Stimulated activated CD4-positive, alpha-beta T cell treated with anti-CD3 and anti-CD28 coated beads, Interleukin-12 subunit alpha, Interleukin-12 subunit beta, amount 100 ng/mL, for 24 hours (primary cell): ENCODE data around the gene EVL.
"Not testable (repeated sequence)": the region's sequence is repeated elsewhere in the genome, so short reads cannot be mapped to it uniquely, and the experiment has no call there.

ENCODE experiments used
- DNase-seq, 2 experiments: peaks; one replicate each; pipeline ENCODE4 v3.0.0-alpha.2; 2020; ENCODE audit warnings: low read depth in 2 of 2

EVL gene

GRCh38 chr14:100165831-100166440 lies 100.7 kb downstream of the EVL start:
- DNase-seq = no peak

DNA sequence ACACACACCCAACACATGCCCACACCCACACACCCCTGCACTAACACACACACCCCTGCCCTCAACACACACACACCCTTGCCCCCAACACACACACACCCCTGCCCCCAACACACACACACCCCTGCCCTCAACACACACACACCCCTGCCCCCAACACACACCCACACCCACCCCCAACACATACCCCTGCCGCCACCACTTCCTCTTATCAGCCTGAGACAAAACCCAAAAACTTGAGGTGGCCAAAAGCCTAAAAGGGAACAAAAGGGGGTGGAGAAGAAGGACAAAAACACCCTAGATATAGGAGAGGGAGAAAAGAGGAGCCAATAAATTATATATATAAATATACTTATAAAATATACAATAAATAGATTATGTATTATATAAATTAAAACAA lies 103.3 kb downstream of the EVL start:
- DNase-seq = no peak

DNA sequence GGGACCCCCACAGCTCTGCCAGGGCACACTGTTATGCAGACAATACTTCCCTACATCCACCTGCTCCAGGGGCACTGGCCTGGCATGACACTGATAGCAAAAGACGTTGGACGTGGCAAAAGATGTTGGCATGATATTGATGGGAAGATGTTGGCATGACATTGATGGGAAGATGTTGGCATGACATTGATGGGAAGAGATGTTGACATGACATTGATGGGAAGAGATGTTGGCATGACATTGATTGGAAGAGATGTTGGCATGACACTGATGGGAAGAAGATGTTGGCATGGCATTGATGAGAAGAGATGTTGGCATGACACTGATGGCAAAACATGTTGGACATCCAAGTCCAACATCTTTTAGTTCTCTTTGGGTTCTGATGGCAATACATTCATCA lies 105.7 kb downstream of the EVL start:
- no peak for DNase-seq

DNA sequence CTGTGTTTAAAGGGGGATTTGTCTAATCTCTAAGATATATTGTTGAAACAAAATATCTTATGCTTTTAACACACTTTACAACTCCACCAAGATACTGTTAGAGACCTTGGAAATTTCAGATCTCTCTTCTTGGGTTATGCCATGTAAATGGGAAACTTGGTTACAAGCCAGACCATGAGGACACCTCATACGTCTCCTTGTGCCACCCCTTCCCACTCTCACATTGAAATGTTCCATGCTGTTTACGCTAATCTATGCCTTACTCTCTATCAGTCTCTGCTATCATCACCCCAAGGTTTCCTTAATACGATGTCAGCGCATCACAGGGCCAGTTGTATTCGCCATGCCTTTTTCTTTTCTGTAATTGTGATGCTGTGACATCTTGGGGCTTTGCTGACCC lies 107.6 kb downstream of the EVL start:
- no peak for DNase-seq

GRCh38 chr14:100173353-100173752 lies 108.1 kb downstream of the EVL start:
- no peak for DNase-seq

DNA sequence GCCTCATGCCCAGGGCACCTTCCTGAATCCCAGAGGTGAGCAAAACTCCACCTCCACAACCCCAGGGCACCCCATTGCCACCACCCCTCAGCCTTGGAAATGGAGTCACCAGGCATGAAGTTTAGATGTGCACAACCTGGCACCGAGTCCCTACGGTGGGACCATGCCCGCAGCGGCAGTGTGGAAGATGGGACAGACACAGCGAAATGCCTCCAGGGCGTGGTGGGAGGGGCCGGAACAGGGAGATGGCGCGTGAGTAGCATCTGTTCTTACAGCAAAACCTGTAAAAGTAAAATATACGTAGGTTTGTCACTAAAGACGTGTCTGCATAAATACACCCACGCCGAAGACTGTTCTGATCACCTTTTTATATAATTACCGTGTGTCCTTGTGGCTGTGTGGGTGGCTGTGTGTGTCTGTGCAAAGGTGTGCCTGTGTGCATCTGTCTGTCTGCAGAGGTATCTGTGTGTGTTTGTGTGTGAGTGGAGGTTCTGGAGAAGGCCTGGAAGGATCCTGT lies 111.6 kb downstream of the EVL start:
- DNase-seq = no peak

- DNase-seq = no peak
These were observed 113.5 kb downstream of the EVL start for GRCh38 chr14:100178691-100179090.

- not testable (repeated sequence) for DNase-seq
These were observed 115.4 kb downstream of the EVL start for GRCh38 chr14:100180671-100181070.

DNA sequence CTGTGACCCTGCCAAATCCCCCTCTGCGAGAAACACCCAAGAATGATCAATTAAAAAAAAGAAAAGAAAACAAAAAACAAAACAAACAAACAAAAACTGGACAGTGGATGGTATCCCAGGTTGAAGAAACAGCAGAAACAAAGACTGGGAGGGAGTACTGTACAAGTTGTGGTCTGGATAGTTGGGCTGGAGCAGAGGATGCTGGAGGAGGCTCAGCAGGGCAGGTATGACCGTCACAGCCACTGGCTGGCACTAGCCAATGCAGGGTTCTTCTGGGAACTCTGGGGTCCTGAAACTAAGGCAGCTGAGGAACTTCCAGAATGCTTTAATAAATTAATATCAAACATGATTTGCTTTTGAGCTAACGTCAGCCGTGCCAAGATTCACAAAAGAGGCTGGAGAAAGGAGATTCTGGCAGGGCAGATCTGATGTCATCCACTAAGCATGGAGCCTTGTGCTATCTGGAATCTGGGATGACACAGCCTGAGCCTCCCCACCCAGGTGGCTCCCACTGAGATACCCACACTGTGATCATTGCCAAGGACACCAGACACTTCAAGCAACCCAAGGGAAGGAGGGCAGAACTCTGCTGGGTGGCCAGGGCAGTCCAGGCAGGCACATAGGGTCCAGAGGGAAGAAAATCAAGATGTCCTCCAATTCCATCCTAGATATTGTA lies 116.8 kb downstream of the EVL start:
- not testable (repeated sequence) for DNase-seq

DNA sequence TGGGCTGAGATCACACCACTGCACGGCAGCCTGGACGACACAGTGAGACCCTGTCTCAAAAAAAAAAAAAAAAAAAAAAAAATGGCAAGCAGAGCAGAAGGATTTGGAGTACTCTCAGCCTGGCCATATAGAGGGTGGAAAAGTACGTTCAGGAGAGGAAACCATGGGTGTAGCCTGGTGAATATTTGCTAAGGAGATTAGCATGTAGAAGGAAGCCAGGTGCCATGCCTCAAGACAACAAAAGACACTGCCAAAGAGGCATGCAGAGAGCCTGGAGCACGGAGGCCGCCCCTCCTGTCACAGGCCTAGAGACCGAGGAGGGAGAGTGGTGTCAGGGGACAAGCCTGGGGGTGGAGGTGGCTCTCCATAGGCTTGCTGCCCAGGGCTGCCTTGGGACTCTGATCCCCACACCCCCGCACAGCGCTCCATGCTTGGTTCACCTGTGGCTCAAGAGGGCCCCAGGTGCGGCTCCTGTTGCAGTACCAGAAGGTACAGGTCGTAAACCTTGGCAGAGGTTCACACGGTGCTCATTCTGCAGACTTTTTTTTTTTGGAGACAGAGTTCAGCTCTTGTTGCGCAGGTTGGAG lies 122.1 kb downstream of the EVL start:
- DNase-seq = no peak

DNA sequence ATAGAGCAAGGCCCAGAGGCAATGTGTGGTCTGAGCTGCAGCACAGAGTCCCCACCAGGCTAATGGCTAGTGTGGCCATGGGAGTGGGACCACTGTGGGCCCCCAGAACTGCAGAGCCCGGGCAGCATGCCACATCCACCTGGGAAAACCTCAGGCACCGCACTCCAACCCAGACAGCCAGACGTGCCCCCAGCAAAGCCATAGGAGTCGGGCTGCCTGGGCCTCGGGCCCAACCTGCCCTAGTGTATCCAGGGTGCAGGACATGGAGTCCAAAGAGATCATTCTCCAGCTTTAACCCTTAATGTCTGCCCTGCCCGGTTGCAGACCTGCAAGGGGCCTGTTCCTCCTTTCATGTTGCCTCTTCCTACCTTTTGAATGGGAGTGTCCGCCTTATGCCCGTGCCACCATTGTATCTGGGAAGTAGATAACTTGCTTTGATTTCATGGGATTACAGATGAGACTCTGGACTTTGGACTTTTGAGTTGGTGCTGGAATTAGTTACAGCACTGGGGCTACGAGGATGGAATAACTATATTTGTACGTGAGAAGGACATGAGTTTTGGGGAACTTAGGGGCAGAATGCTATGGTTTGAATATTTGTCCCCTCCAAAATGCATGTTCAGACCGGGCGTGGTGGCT lies 123.3 kb downstream of the EVL start:
- no peak for DNase-seq

GRCh38 chr14:100190126-100190525 lies 124.9 kb downstream of the EVL start:
- no peak for DNase-seq

GRCh38 chr14:100191584-100192249 lies 126.5 kb downstream of the EVL start:
- DNase-seq = no peak

- no peak for DNase-seq
These were observed 127.0 kb downstream of the EVL start for GRCh38 chr14:100192250-100192671.

DNA sequence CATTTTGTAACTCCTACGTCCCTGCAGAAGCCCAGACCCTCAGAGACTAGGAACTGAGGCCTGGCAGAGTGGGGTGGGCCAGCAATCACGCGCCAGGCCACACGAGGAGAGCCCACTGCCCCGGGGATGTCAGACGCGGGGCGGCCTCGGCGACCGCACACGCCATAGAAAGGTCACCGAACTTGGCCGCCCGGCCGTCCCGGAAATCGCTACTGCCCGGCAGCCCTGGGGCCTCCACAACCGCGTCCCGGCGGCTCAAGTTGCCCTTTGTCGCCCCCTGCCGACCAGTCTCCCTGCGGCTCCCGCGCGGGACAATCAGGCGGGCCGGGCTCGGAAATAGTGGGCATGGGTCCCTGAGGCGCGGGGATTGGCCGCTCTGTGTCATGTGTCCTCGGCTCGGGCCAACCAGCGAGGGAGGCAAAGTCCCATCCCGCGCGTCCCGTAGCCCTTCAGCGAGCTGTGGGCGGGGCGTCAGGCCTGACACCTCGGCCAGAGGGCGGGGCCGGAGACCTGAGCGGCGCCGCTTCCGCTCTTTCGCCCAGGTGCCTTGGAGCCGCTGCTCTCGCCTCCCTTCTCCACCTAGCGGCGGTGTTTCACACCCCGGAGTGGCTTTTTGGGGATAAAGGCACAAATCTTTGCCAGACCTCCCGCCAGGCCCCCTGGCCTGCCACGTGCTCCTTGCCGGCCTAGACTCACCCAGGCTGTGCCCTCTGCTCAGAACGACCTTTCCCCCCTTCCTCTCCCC lies 127.6 kb downstream of the EVL start:
- peak; percentile 99 to 100 for DNase-seq
